ENCODE measurements around the gene CTDP1. TPM values are rescaled to one million over a fixed set of nuclear protein-coding genes. Genes with fewer than 3 reads are reported as not detected.
A peak's percentile ranks its signal among the peaks of the same experiment; 100 is the strongest.

Gene CTDP1
- total RNA-seq, 1 experiment from 2014 or later = 33.7 TPM

GRCh38 chr18:79787527-79787864 is 107.9 kb downstream of the CTDP1 start:
- Histone ChIP-seq H2BK20ac (ENCODE audit: low read depth, low read length, poor library complexity, severe bottlenecking) (no peak overlapping the region), H2BK15ac (ENCODE audit: low read depth, low read length) (no peak overlapping the region), H3K79me2 (ENCODE audit: insufficient read depth, low read length) (no peaks in the 10 kb centered on the region), H3K4me2 (ENCODE audit: insufficient read depth, insufficient read length, low read length) (no peak overlapping the region), H2AK5ac (ENCODE audit: insufficient read length, low read length) (no peak overlapping the region), H3K23ac (ENCODE audit: insufficient read length, low read depth, low read length) (no peak overlapping the region), H2BK120ac (ENCODE audit: low read depth, low read length, poor library complexity, severe bottlenecking) (no peak overlapping the region), H3K4me1 (ENCODE audit: insufficient read depth, low read length) (no peaks in the 10 kb centered on the region), H3K14ac (ENCODE audit: insufficient read depth, low read length) (no peak overlapping the region), H4K91ac (ENCODE audit: insufficient read length, low read depth, low read length) (no peak overlapping the region), H3K27me3 (ENCODE audit: insufficient read depth, low read length) (peaks cover 19% of the 10 kb centered on the region; the same call in 1 of the 2 replicates), H2BK5ac (ENCODE audit: insufficient read length, low read length) (no peak overlapping the region), H3T11ph (ENCODE audit: low read length) (no peak overlapping the region), H4K20me1 (ENCODE audit: control insufficient read depth, insufficient read depth, insufficient read length) (peaks cover 2% of the 10 kb centered on the region), H3K4ac (ENCODE audit: low read depth, low read length) (no peak overlapping the region), H4K8ac (replicated peaks; ENCODE audit: insufficient read length, low read depth, low read length) (no peak overlapping the region), H3K9ac (ENCODE audit: extremely low read depth, insufficient read length, low read length) (no peak overlapping the region), H3K18ac (ENCODE audit: insufficient read length, low read depth, low read length) (no peak overlapping the region), H2AFZ (ENCODE audit: low read length) (no peak overlapping the region), H3K79me1 (ENCODE audit: insufficient read depth, low read depth, low read length, poor library complexity, severe bottlenecking) (no peaks in the 10 kb centered on the region), H3K23me2 (ENCODE audit: insufficient read length, low read depth, low read length, poor library complexity, severe bottlenecking) (no peaks in the 10 kb centered on the region), H2BK12ac (ENCODE audit: insufficient read length, low read depth, low read length) (no peak overlapping the region), H4K5ac (ENCODE audit: insufficient read length, low read depth, low read length) (no peak overlapping the region), H3K27ac (ENCODE audit: insufficient read length, low read depth, low read length) (no peak overlapping the region), H3K9me3 (ENCODE audit: control insufficient read depth, low read depth, low read length) (no peaks in the 10 kb centered on the region), H3K56ac (ENCODE audit: insufficient read length, low read depth, low read length) (no peak overlapping the region)
- peak overlapping the region in 1 of 2 experiments; percentile 75; a peak in 4 of 5 replicates for H3K4me3 Mint-ChIP-seq
- no peaks in the 10 kb centered on the region; a peak in 1 of 4 replicates for H3K4me1 Mint-ChIP-seq
- TF ChIP-seq CTCF (conservative IDR thresholded peaks at IDR 0.05) = no peak
- H3K36me3 Mint-ChIP-seq (ENCODE audit: insufficient read depth in 1 of 3, low read depth in 3 of 3) = no peaks in the 10 kb centered on the region
- peaks cover 2 to 5% of the 10 kb centered on the region in 2 experiments; a peak in 2 of 5 replicates for H3K9me3 Mint-ChIP-seq
- DNase-seq = no peak
- WGBS (ENCODE audit: extremely low coverage, insufficient read length, low lambda C conversion rate) = no CpG with 5 or more reads among the region's 16 CpGs
- peaks cover 82% of the 10 kb centered on the region for H3K27me3 Mint-ChIP-seq (ENCODE audit: low read depth)
- no peak overlapping the region for H3K27ac Mint-ChIP-seq

All from H9 (cell line).